ENCODE measurements around the gene PML.
A peak's percentile ranks its signal among the peaks of the same experiment; 100 is the strongest.

The PML gene

DNA sequence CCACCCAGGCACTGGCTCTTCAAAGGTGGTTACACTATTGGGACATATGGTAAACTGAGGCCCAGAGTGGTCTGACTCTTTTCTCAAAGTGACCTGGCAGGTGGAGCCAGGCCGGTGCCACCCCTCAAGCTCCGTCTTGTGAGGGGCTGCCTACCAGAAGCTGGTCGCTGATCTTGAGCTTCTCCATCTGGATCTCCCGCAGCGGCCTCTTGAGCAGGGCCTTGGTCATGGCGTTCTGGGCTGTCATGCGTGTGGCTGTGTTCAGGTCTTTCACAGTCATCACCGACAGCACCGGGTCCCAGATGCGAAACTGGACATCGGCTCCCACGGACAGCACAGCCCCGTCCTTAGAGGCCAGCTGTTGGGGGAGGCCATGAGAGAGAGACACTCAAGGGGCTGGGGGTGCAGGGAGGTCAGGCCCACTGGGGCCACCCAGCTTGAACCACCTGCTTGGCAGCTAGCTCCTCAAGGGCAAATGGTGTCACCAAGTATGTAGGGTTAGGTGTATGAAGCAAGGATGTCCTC lies 6.0 kb upstream of the PML start:
- ChIA-PET POLR2A (no interaction called here), CTCF (interaction anchor here (0.6 to 9.0 kb wide), 2 partner anchors 13 to 60 kb away, joined by 3 to 118 read pairs; no protein-coding TSS in a partner anchor)
- H3K27ac ChIP-seq (ENCODE audit: extremely low read depth, low read depth, low read length): no peak overlapping the region
- H3K4me1 ChIP-seq (ENCODE audit: control insufficient read depth, insufficient read depth, low read length): peaks cover 6% of the 10 kb centered on the region; the same call in 1 of the 2 replicates
- H3K4me3 ChIP-seq (ENCODE audit: low read depth, low read length): no peak overlapping the region
- no peaks in the 10 kb centered on the region for H3K9me3 ChIP-seq (ENCODE audit: control insufficient read depth, insufficient read depth, low read depth, low read length)
- H3K36me3 ChIP-seq (ENCODE audit: control insufficient read depth in 2 of 2, insufficient read depth in 1 of 2, low read length in 2 of 2): peaks cover 0 to 14% of the 10 kb centered on the region in 2 experiments; a peak in 1 of 3 replicates
- TF ChIP-seq ZNF394 (tag by site-specific recombination; IDR thresholded peaks at IDR 0.05; ENCODE audit: borderline replicate concordance) (no peak), ZNF175 (tag by site-specific recombination; IDR thresholded peaks at IDR 0.05) (no peak), ZSCAN16 (tag by site-specific recombination; IDR thresholded peaks at IDR 0.05) (no peak), ZNF2 (tag by site-specific recombination; IDR thresholded peaks at IDR 0.05) (no peak), ZFP37 (tag by site-specific recombination; IDR thresholded peaks at IDR 0.05) (no peak), SCRT2 (tag by site-specific recombination; IDR thresholded peaks at IDR 0.05) (no peak), ZNF10 (tag by site-specific recombination; IDR thresholded peaks at IDR 0.05) (no peak), ZNF433 (tag by site-specific recombination; IDR thresholded peaks at IDR 0.05; ENCODE audit: low read depth) (no peak), ZNF148 (tag by site-specific recombination; IDR thresholded peaks at IDR 0.05; ENCODE audit: borderline replicate concordance) (no peak), ZNF677 (tag by site-specific recombination; IDR thresholded peaks at IDR 0.05) (no peak), ZNF132 (tag by site-specific recombination; IDR thresholded peaks at IDR 0.05; ENCODE audit: borderline replicate concordance) (no peak)

DNA sequence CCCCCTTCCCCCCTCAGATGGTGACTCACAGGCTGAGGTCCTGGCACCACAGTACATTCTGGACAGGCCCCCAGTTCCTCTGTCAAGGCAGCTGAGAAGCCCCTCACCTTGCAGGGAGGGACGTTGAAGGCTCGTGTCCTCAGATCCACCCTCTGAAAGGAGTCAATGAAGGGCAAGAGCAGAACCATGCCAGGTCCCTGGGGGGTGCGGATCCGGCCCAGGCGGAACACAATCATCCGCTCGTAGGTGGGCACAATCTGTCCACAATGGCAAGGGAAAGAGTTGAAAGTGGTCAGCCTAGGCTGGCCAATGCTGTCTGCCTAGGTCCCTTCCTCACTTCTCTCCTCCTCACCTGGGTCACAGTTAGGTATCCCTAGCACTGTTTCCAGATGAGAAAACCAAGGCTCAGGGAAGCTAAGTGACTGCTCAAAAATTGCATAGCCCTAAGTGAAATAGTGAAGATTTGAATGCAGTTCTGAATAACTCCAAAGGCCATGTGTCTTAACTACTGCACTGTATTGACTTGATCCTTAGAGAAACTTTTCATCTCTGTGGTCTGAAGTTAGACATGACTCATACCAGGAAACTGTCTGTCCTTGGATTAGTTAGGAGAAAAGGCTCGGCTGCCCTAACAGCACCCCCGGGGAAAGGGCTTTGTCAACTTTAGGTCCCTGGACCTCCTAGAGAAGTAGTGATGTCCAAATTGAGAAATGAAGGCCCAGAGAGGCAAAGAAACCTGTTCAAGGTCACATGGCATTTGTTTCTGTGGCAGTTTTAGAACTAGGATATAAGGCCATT lies 5.3 kb upstream of the PML start:
- ChIA-PET CTCF (interaction anchor here (0.6 to 9.0 kb wide), 4 partner anchors 14 to 318 kb away, joined by 3 to 118 read pairs (median 3); no protein-coding TSS in a partner anchor), POLR2A (no interaction called here)
- no peak overlapping the region for H3K27ac ChIP-seq (ENCODE audit: extremely low read depth, low read depth, low read length)
- H3K4me1 ChIP-seq (ENCODE audit: control insufficient read depth, insufficient read depth, low read length): peaks cover 6% of the 10 kb centered on the region; the same call in 1 of the 2 replicates
- 0 out of 2 replicates have a peak, but pooled peaks have one; percentile 11 for TF ChIP-seq PRDM1 (tag by site-specific recombination; IDR thresholded peaks at IDR 0.05)
- no peak for TF ChIP-seq ZNF514 (tag by site-specific recombination; IDR thresholded peaks at IDR 0.05)
- no peaks in the 10 kb centered on the region for H3K9me3 ChIP-seq (ENCODE audit: control insufficient read depth, insufficient read depth, low read depth, low read length)
- H3K36me3 ChIP-seq (ENCODE audit: control insufficient read depth in 2 of 2, insufficient read depth in 1 of 2, low read length in 2 of 2): peaks cover 0 to 9% of the 10 kb centered on the region in 2 experiments; a peak in 1 of 3 replicates
- no peak overlapping the region for H3K4me3 ChIP-seq (ENCODE audit: low read depth, low read length)

GRCh38 chr15:73990250-73991005 lies 4.1 kb upstream of the PML start:
- ChIA-PET POLR2A (no interaction called here), CTCF (interaction anchor here (0.7 to 9.0 kb wide), 7 partner anchors 9 to 332 kb away, joined by 3 to 118 read pairs (median 3); no protein-coding TSS in a partner anchor)
- Histone ChIP-seq H3K27ac (ENCODE audit: extremely low read depth, low read depth, low read length) (no peak overlapping the region), H3K4me1 (ENCODE audit: control insufficient read depth, insufficient read depth, low read length) (peaks cover 6% of the 10 kb centered on the region; the same call in 1 of the 2 replicates), H3K36me3 (ENCODE audit: control insufficient read depth in 2 of 2, insufficient read depth in 1 of 2, low read length in 2 of 2) (peaks cover 0 to 7% of the 10 kb centered on the region in 2 experiments; a peak in 1 of 3 replicates), H3K9me3 (ENCODE audit: control insufficient read depth, insufficient read depth, low read depth, low read length) (no peaks in the 10 kb centered on the region), H3K4me3 (ENCODE audit: low read depth, low read length) (no peak overlapping the region)
- TF ChIP-seq ZFHX2 (tag by site-specific recombination; conservative IDR thresholded peaks at IDR 0.05) (no peak), HOXD13 (CRISPR knock-in tag; IDR thresholded peaks at IDR 0.05; ENCODE audit: borderline replicate concordance) (no peak), ZNF146 (tag by site-specific recombination; IDR thresholded peaks at IDR 0.05) (no peak), ZNF518A (tag by site-specific recombination; conservative IDR thresholded peaks at IDR 0.05; ENCODE audit: low read depth) (no peak), ZNF174 (tag by site-specific recombination; IDR thresholded peaks at IDR 0.05) (no peak)
- TF ChIP-seq, protein P1, sequence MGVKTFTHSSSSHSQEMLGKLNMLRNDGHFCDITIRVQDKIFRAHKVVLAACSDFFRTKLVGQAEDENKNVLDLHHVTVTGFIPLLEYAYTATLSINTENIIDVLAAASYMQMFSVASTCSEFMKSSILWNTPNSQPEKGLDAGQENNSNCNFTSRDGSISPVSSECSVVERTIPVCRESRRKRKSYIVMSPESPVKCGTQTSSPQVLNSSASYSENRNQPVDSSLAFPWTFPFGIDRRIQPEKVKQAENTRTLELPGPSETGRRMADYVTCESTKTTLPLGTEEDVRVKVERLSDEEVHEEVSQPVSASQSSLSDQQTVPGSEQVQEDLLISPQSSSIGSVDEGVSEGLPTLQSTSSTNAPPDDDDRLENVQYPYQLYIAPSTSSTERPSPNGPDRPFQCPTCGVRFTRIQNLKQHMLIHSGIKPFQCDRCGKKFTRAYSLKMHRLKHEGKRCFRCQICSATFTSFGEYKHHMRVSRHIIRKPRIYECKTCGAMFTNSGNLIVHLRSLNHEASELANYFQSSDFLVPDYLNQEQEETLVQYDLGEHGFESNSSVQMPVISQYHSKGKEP (tag by site-specific recombination; IDR thresholded peaks at IDR 0.05): no peak
